ENCODE results near the gene TFDP2. TPM values are rescaled to one million over a fixed set of nuclear protein-coding genes. Genes with fewer than 3 reads are reported as not detected.

Gene TFDP2
- total RNA-seq, 1 donor from 2014 or later: 173 TPM

- Histone ChIP-seq H3K27ac (peak overlapping the region; percentile 77), H3K9ac (peak overlapping the region; percentile 62), H3F3A (ENCODE audit: low read depth) (peaks cover 24% of the 10 kb centered on the region), H3K36me3 (no peaks in the 10 kb centered on the region), H3K4me1 (peaks cover 18% of the 10 kb centered on the region), H3K4me3 (peak overlapping the region; percentile 96), H2AFZ (replicated peaks) (no peak overlapping the region), H3K4me2 (peak overlapping the region; percentile 89), H3K9me3 (ENCODE audit: low read depth) (no peaks in the 10 kb centered on the region), H3K27me3 (no peaks in the 10 kb centered on the region), H4K20me1 (ENCODE audit: low read depth) (no peaks in the 10 kb centered on the region), H3K79me2 (ENCODE audit: low read depth) (peaks cover 54% of the 10 kb centered on the region)
- Mint-ChIP-seq H3K36me3 (peaks cover 16% of the 10 kb centered on the region), H3K27me3 (ENCODE audit: insufficient read depth, low read depth) (no peaks in the 10 kb centered on the region), H3K9me3 (no peaks in the 10 kb centered on the region), H3K4me3 (peak overlapping the region; percentile 92), H3K27ac (peak overlapping the region; percentile 96), H3K4me1 (peaks cover 22% of the 10 kb centered on the region)
- no peak for TF ChIP-seq EZH2phosphoT487 (IDR thresholded peaks at IDR 0.05)
- no peak for TF ChIP-seq CTCF (IDR thresholded peaks at IDR 0.05)
- no peak for TF ChIP-seq EZH2 (IDR thresholded peaks at IDR 0.05)
- peak; percentile 83 for DNase-seq (ENCODE audit: low spot score)
These were observed 121.0 kb downstream of the TFDP2 start for GRCh38 chr3:142028243-142028777.

GRCh38 chr3:142027735-142028134 lies 121.6 kb downstream of the TFDP2 start:
- H3K36me3 Mint-ChIP-seq: peaks cover 16% of the 10 kb centered on the region
- no peaks in the 10 kb centered on the region for H3K9me3 ChIP-seq (ENCODE audit: low read depth)
- no peaks in the 10 kb centered on the region for H3K9me3 Mint-ChIP-seq
- peaks cover 60% of the 10 kb centered on the region for H3K79me2 ChIP-seq (ENCODE audit: low read depth)
- peak overlapping the region; percentile 92 for H3K4me3 Mint-ChIP-seq
- H3K9ac ChIP-seq: peak overlapping the region; percentile 62
- H3K4me2 ChIP-seq: peak overlapping the region; percentile 89
- H3K4me1 ChIP-seq: peaks cover 18% of the 10 kb centered on the region
- peak overlapping the region; percentile 96 for H3K4me3 ChIP-seq
- H2AFZ ChIP-seq (replicated peaks): no peak overlapping the region
- H4K20me1 ChIP-seq (ENCODE audit: low read depth): peaks cover 1% of the 10 kb centered on the region
- no peaks in the 10 kb centered on the region for H3K27me3 ChIP-seq
- TF ChIP-seq EZH2phosphoT487 (IDR thresholded peaks at IDR 0.05) (no peak), CTCF (IDR thresholded peaks at IDR 0.05) (no peak), EZH2 (IDR thresholded peaks at IDR 0.05) (no peak)
- H3K27ac Mint-ChIP-seq: peak overlapping the region; percentile 93
- peak; percentile 52 for DNase-seq (ENCODE audit: low spot score)
- peaks cover 24% of the 10 kb centered on the region for H3F3A ChIP-seq (ENCODE audit: low read depth)
- H3K36me3 ChIP-seq: no peaks in the 10 kb centered on the region
- peaks cover 22% of the 10 kb centered on the region for H3K4me1 Mint-ChIP-seq
- no peaks in the 10 kb centered on the region for H3K27me3 Mint-ChIP-seq (ENCODE audit: insufficient read depth, low read depth)
- H3K27ac ChIP-seq: peak overlapping the region; percentile 77

GRCh38 chr3:142027300-142027699 lies 122.0 kb downstream of the TFDP2 start:
- Histone ChIP-seq H3K36me3 (no peaks in the 10 kb centered on the region), H3F3A (ENCODE audit: low read depth) (peaks cover 24% of the 10 kb centered on the region), H3K9me3 (ENCODE audit: low read depth) (no peaks in the 10 kb centered on the region), H3K4me3 (peak overlapping the region; percentile 96), H3K79me2 (ENCODE audit: low read depth) (peaks cover 64% of the 10 kb centered on the region), H3K4me1 (peaks cover 18% of the 10 kb centered on the region), H2AFZ (replicated peaks) (no peak overlapping the region), H3K27ac (peak overlapping the region; percentile 77), H3K4me2 (peak overlapping the region; percentile 89), H4K20me1 (ENCODE audit: low read depth) (peaks cover 6% of the 10 kb centered on the region), H3K27me3 (no peaks in the 10 kb centered on the region), H3K9ac (peak overlapping the region; percentile 62)
- no peaks in the 10 kb centered on the region for H3K27me3 Mint-ChIP-seq (ENCODE audit: insufficient read depth, low read depth)
- peaks cover 16% of the 10 kb centered on the region for H3K36me3 Mint-ChIP-seq
- peaks cover 22% of the 10 kb centered on the region for H3K4me1 Mint-ChIP-seq
- no peaks in the 10 kb centered on the region for H3K9me3 Mint-ChIP-seq
- H3K4me3 Mint-ChIP-seq: peak overlapping the region; percentile 92
- DNase-seq (ENCODE audit: low spot score): peak; percentile 34
- H3K27ac Mint-ChIP-seq: peak overlapping the region; percentile 93
- TF ChIP-seq EZH2phosphoT487 (IDR thresholded peaks at IDR 0.05) (no peak), EZH2 (IDR thresholded peaks at IDR 0.05) (no peak), CTCF (IDR thresholded peaks at IDR 0.05) (no peak)
